HL-60 (cell line): ENCODE results near the gene UNK.

Experiments used
- POLR2AphosphoS5 ChIP-seq: IDR thresholded peaks from 2 replicates; pipeline ENCODE4 v1.6.1; 2012; ENCODE audit warnings: low read depth
- TF ChIP-seq, protein P1 (sequence below): IDR thresholded peaks from one replicate; pipeline ENCODE4 v1.5.1; 2011; ENCODE audit warnings: low read length, control low read depth, inconsistent platforms; ENCODE audit not compliant: insufficient read depth

DNA sequence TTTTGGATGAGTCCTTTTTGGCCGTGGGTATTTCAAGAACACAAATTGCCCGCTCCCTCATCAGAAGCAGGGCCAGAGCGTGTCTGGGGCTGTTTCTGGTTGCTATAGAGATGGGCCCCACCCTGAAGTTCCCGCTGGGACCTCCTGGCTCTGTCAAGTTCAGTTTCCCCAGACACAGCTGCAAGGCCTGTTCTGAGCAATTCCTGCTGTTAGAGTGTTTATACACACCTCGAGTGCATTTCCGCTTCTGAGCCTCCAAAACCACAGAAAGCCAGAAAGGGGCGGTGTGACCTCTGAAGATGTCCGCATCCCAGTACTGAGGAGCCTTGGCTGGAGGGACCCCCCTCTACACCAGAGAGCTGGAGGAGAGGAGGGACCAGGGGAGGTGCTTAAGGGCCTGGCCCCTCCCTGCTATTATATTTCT lies 79.9 kb downstream of the UNK start:
- TF ChIP-seq, protein P1, sequence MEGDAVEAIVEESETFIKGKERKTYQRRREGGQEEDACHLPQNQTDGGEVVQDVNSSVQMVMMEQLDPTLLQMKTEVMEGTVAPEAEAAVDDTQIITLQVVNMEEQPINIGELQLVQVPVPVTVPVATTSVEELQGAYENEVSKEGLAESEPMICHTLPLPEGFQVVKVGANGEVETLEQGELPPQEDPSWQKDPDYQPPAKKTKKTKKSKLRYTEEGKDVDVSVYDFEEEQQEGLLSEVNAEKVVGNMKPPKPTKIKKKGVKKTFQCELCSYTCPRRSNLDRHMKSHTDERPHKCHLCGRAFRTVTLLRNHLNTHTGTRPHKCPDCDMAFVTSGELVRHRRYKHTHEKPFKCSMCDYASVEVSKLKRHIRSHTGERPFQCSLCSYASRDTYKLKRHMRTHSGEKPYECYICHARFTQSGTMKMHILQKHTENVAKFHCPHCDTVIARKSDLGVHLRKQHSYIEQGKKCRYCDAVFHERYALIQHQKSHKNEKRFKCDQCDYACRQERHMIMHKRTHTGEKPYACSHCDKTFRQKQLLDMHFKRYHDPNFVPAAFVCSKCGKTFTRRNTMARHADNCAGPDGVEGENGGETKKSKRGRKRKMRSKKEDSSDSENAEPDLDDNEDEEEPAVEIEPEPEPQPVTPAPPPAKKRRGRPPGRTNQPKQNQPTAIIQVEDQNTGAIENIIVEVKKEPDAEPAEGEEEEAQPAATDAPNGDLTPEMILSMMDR, result no peak
- no peak for TF ChIP-seq POLR2AphosphoS5
